HG02623 (cell line): ENCODE measurements around the gene KIF1B.

Experiments
- ATAC-seq: cut with Tn5 transposase; IDR thresholded peaks from one replicate; pipeline ENCODE4 v1.9.1; 2021; ENCODE audit warnings: moderate library complexity; ENCODE audit not compliant: unreplicated experiment

The KIF1B gene

GRCh38 chr1:10271869-10272268, 61.5 kb downstream of the KIF1B start:
- ATAC-seq = no peak

GRCh38 chr1:10272274-10272673, 61.9 kb downstream of the KIF1B start:
- no peak for ATAC-seq

GRCh38 chr1:10278880-10279279, 68.5 kb downstream of the KIF1B start:
- no peak for ATAC-seq

GRCh38 chr1:10280439-10281350, 70.3 kb downstream of the KIF1B start:
- ATAC-seq = no peak

GRCh38 chr1:10283318-10283984, 73.1 kb downstream of the KIF1B start:
- no peak for ATAC-seq

GRCh38 chr1:10286244-10286643, 75.9 kb downstream of the KIF1B start:
- no peak for ATAC-seq

- ATAC-seq = no peak
Measured at GRCh38 chr1:10287023-10287645, 76.8 kb downstream of the KIF1B start.

GRCh38 chr1:10288029-10288615, 77.8 kb downstream of the KIF1B start:
- ATAC-seq = no peak

GRCh38 chr1:10291705-10292104, 81.3 kb downstream of the KIF1B start:
- no peak for ATAC-seq

GRCh38 chr1:10292188-10292587, 81.8 kb downstream of the KIF1B start:
- no peak for ATAC-seq

- no peak for ATAC-seq
Measured at GRCh38 chr1:10295481-10296085, 85.2 kb downstream of the KIF1B start.

GRCh38 chr1:10299151-10299550, 88.8 kb downstream of the KIF1B start:
- no peak for ATAC-seq

GRCh38 chr1:10302416-10302815, 92.0 kb downstream of the KIF1B start:
- ATAC-seq = no peak

- ATAC-seq = no peak
Measured at GRCh38 chr1:10304295-10304694, 93.9 kb downstream of the KIF1B start.

- ATAC-seq = no peak
Measured at GRCh38 chr1:10306435-10306834, 96.1 kb downstream of the KIF1B start.

- no peak for ATAC-seq
Measured at GRCh38 chr1:10308001-10308400, 97.6 kb downstream of the KIF1B start.

- no peak for ATAC-seq
Measured at GRCh38 chr1:10309243-10310011, 99.1 kb downstream of the KIF1B start.

- no peak for ATAC-seq
Measured at GRCh38 chr1:10316752-10317151, 106.4 kb downstream of the KIF1B start.

- ATAC-seq = no peak
Measured at GRCh38 chr1:10319750-10320149, 109.4 kb downstream of the KIF1B start.

- no peak for ATAC-seq
Measured at GRCh38 chr1:10320336-10320735, 110.0 kb downstream of the KIF1B start.
